ENCODE measurements around the gene FZD4.
"Not testable (repeated sequence)": the region's sequence is repeated elsewhere in the genome, so short reads cannot be mapped to it uniquely, and the experiment has no call there.

Gene FZD4

DNA sequence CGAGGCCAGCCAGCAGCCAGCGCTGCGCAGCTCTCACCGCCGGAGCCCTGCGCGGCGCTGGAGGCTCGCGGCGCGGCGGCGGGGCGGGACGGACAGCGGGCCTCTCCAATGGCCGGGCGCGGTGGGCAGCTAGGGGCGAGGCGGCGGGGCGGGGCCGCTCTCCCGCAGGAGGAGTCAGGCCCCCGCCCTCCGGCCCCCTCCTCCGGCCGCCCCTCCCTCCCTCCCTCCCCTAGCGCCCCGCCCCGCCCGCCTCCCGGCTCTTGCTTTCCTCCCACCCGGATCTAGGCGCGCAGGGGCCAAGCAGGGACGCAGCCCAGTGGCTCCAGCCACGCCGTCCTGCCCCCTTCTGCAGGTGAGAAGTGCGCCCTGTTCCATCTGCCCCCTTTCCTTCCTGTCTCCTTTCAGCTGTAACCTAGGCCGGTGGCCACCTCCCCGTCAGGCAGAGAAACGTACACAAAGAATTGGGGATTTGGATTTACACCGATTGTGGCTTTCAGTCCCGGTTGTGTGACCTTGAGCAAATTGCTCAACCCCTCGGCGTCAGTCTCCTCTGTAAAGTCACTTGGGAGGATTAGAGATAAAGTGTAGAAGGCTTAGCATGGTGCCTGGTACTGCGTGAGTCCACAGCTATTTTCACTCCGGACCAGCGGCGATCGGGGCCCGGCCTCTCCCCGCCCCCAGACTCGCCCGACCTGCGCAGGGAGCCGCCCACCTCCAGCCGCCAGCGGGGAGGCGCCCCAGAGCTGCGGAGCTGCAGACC, at the start of gene FZD4:
FZD4 (minus strand) TSS at position 35 of the 760 bp plus-strand sequence. CDS start 310 bp downstream, outside the sequence.
- DNase-seq: peak; percentile 87 to 93 (median 90)

- not testable (repeated sequence) for DNase-seq
Observed at GRCh38 chr11:87004281-87004680, 49.1 kb upstream of the FZD4 start.

DNA sequence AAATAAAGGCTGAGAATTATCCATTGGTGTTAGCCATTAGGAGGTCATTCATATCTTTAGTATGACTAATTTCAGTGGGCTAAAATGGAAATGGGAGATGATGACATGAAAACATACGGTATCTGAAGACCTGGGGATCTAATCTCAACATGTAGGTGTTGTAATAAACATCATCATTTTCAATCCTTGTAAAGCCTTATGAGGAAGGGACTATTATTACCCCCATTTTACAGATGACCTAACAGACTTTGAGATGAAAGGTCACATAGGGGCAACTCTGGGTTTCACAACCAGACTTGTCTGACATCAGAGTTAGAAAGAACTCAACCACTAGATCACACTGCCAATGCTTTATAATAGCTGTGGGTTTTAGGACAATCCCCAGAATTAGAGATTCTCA, 47.7 kb upstream of the FZD4 start:
- no peak for DNase-seq

DNA sequence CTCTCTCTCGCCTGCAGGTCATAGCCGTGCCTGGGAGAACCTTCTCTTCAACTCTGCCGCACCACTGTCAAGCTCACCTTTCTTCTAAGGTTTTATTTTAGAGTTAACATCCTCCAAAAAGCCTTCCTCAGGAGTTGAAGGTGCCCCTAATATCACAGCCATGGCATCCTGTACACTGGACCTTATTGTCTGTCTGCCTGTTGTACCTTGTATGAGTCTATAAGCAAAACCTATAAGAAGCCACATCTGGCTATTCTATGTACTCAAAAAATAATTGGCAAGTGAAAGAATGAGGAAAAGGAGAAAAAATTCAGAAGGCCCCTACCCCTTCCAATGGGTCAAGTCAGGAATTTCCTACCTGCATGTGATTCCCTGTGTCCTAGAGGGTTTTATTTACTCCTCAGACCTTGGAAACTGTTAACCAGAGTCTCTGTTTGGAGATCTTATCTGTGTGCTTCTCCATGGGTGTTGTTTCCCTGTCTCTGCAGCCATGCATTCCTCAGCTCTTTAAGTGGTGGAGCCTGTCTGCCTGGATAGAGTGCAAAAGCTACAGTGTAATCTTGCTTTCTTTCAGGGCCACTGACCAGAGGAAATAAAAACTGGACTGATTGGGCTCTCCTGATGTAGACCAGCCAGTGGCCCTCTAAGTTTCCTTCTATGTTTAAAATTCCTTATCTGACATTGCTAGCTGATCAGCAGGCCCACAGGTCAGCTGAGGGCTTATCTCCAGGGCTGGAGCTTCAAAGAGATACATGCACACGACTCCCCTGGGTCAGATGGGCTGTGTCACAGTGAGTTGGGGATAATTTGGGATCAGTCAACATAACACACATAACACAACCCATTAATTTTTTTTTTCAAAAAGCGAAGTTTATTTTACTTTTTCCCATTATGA, 44.9 kb upstream of the FZD4 start:
- no peak for DNase-seq

- no peak for DNase-seq
Observed at GRCh38 chr11:86999388-86999787, 44.2 kb upstream of the FZD4 start.

DNA sequence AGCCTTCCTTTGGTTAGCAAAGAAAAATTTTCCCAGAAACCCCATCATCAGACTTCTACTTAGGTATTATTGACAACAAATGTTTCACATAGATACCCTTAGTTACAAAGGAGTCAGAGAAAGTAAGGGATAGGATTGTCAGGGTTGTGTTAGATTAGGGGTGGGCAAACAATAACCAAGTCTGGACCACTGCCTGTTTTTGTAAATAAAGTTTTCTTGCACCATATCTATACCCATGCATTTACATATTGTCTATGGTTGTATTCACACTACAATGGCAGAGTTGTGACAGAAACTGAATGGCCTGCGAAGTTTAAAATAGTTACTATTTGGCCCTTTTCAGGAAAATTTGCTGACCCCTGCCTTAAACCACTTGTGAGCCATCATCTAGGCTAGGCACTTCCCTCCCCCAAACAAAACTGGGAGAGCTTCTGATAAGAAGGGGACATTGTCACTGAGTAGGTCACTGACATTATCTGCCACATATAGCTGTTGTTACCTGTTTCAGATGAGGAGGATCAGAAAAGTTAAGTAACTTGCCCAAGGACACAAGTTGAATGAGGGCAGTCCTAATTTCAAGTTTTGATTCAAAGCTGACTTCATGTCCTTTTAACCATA, 41.9 kb upstream of the FZD4 start:
- DNase-seq: no peak

GRCh38 chr11:86993031-86993430, 37.8 kb upstream of the FZD4 start:
- no peak for DNase-seq

DNA sequence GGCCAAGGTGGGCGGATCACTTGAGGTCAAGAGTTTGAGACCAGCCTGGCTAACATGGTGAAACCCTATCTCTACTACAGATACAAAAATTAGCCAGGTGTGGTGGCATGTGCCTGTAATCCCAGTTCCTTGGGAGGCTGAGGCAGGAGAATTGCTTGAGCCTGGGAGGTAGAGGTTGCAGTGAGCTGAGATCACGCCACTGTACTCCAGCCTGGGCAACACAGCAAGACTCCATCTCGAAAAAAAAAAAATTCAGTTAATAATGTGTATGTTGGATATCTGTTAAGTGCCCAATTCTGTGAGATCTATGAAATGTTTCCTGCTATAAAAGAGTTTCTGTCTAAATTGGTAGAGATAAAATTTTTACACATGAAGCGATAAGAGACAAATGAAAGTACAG, 37.1 kb upstream of the FZD4 start:
- not testable (repeated sequence) for DNase-seq

GRCh38 chr11:86991341-86991740, 36.1 kb upstream of the FZD4 start:
- no peak for DNase-seq

DNA sequence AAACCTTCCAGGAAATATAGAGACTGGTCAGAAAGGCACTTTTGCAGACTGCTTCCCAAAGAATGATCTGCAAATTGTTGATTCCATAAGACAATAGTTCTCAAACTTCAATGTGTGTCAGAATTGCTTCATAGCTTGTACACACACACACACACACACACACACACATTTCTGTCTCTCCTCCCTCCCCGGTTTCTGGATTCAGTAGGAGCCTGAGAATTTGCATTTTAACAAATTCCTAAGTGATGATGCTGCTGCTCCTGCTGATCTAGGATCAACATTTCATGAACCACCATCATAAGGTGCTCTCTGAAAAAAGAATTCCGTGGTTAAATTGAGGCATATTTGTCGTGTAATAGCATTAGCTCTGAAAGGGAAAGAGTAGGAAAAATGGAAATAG, 35.3 kb upstream of the FZD4 start:
- DNase-seq: no peak

- DNase-seq: no peak
Observed at GRCh38 chr11:86990031-86990430, 34.8 kb upstream of the FZD4 start.

DNA sequence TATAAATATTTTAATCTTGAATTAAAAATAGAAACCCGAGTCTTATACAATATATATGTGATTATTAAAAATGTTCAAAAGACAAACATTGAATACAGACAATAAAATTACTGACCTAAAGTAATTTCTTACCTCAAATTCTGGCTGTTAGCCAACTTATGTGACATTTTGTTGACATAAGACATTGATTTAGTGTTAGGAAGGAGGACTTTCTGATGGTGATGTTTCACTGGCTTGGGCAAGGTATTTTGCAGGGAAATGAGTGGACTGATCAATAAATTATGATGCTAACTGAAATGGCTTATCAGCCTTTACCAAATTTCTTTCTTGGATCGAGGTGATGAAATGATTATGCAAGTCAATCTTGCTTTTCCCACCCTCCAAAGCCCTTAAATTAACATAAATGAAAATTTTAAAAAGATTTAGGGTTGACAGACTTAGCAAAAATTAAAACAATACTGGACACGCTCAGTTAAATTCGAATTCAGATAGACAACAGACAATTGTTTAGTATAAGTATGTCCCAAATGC, 33.2 kb upstream of the FZD4 start:
- DNase-seq: peak in 2 of 3 experiments; percentile 35 to 84

GRCh38 chr11:86987679-86988078, 32.5 kb upstream of the FZD4 start:
- no peak for DNase-seq

GRCh38 chr11:86984701-86985100, 29.5 kb upstream of the FZD4 start:
- DNase-seq: no peak

- DNase-seq: no peak
Observed at GRCh38 chr11:86983021-86983488, 27.9 kb upstream of the FZD4 start.

- DNase-seq: no peak
Observed at GRCh38 chr11:86981777-86982540, 26.8 kb upstream of the FZD4 start.

DNA sequence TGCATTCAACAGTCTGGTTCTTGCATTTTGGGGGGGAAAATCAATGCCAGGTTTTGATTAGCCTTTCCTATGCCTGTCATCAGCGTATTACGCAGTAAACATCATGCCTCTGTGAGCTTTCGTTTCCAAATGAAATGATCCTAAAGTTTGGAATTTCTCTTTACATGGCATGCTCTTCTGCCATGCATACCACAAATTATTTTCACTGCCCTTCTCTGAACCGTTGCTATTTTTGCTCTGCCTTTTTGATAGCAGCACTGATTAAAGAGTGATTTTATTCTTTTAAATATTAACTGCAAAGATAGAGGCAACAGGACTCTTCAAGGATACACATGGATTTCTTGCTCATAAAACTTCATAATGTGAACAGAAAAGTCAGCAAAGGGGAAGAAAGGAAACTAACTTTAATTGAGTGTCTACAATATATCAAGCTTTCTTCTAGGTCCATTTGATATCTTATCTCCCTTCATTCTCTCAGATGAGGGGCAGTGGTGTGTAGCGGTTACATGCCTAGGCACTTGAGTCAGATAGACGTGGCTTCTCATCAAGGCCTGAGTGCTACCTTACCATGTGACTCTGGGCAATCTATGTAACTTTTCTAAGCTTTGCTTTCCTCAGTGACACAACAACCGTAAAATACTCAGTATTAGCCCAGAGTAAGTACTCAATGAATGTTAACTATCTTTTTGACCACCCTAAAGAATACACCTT, 25.0 kb upstream of the FZD4 start:
- DNase-seq: no peak

GRCh38 chr11:86978756-86979608, 23.8 kb upstream of the FZD4 start:
- peak in 2 of 3 experiments; percentile 11 to 69 for DNase-seq

DNA sequence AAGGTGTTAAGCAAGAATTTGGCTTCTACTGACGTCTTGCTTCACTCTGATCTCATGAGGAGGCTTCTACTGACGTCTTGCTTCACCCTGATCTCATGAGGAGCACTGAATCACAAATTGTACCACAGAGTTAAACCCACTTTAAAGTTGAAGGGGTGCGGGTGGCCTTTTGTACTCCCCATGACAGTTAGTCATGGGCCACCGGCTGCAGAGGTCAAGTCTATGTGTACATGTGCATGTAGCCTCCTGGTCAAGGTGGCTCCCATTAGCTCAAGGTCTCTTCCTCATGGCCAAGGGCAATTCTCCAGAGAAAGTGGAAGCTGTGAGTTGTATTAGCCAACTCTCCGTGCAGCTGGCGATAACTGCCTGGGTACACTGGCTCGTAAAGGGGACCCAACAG, 23.1 kb upstream of the FZD4 start:
- DNase-seq: no peak

GRCh38 chr11:86977441-86978050, 22.4 kb upstream of the FZD4 start:
- DNase-seq: no peak
